ENCODE results near the gene EEF1E1. TPM values are rescaled to one million over a fixed set of nuclear protein-coding genes. Genes with fewer than 3 reads are reported as not detected.

EEF1E1 gene
- polyA plus RNA-seq, 1 donor from 2014 or later = 113 TPM

- H3K9ac ChIP-seq (ENCODE audit: low read length) = no peak overlapping the region
- H3K27me3 ChIP-seq (ENCODE audit: insufficient read depth, low read depth, low read length) = no peaks in the 10 kb centered on the region
- H2AFZ ChIP-seq (ENCODE audit: low read depth, low read length) = no peak overlapping the region
- H4K20me1 ChIP-seq (ENCODE audit: insufficient read depth) = no peaks in the 10 kb centered on the region
- peaks cover 5% of the 10 kb centered on the region for H3K36me3 ChIP-seq (ENCODE audit: insufficient read depth, low read length)
- no peaks in the 10 kb centered on the region for H3K9me2 ChIP-seq (ENCODE audit: insufficient read depth, low read length)
- H3K4me3 ChIP-seq (ENCODE audit: low read length) = no peak overlapping the region
- H3K4me2 ChIP-seq (ENCODE audit: low read length) = no peak overlapping the region
- H3K27ac ChIP-seq (ENCODE audit: low read length) = no peak overlapping the region
- no peaks in the 10 kb centered on the region for H3F3A ChIP-seq (ENCODE audit: insufficient read depth, low read length, poor library complexity, severe bottlenecking)
- TF ChIP-seq POLR2AphosphoS5 (IDR thresholded peaks at IDR 0.05) (no peak), CTCF (IDR thresholded peaks at IDR 0.05; ENCODE audit: poor library complexity, severe bottlenecking) (no peak), EZH2 (IDR thresholded peaks at IDR 0.05; ENCODE audit: borderline replicate concordance, insufficient read depth, low read length, poor library complexity, severe bottlenecking) (no peak), EP300 (conservative IDR thresholded peaks at IDR 0.05; ENCODE audit: poor library complexity, severe bottlenecking) (no peak), TAF1 (IDR thresholded peaks at IDR 0.05; ENCODE audit: low read depth) (no peak), RAD21 (conservative IDR thresholded peaks at IDR 0.05) (no peak), REST (IDR thresholded peaks at IDR 0.05; ENCODE audit: borderline replicate concordance) (no peak), SMC3 (conservative IDR thresholded peaks at IDR 0.05; ENCODE audit: poor library complexity) (no peak), MXI1 (conservative IDR thresholded peaks at IDR 0.05; ENCODE audit: poor library complexity, severe bottlenecking) (no peak)
- no peaks in the 10 kb centered on the region for H3K79me2 ChIP-seq (replicated peaks; ENCODE audit: insufficient read depth, low read length)
- no peaks in the 10 kb centered on the region for H3K9me3 ChIP-seq (ENCODE audit: low read length)
Measured at GRCh38 chr6:8057263-8057662, 45.1 kb downstream of the EEF1E1 start.

GRCh38 chr6:8054276-8054675 lies 48.1 kb downstream of the EEF1E1 start:
- no peaks in the 10 kb centered on the region for H3K9me2 ChIP-seq (ENCODE audit: insufficient read depth, low read length)
- no peak overlapping the region for H3K4me3 ChIP-seq (ENCODE audit: low read length)
- no peaks in the 10 kb centered on the region for H3K27me3 ChIP-seq (ENCODE audit: insufficient read depth, low read depth, low read length)
- H4K20me1 ChIP-seq (ENCODE audit: insufficient read depth) = no peaks in the 10 kb centered on the region
- H2AFZ ChIP-seq (ENCODE audit: low read depth, low read length) = no peak overlapping the region
- H3K79me2 ChIP-seq (replicated peaks; ENCODE audit: insufficient read depth, low read length) = no peaks in the 10 kb centered on the region
- H3K9me3 ChIP-seq (ENCODE audit: low read length) = no peaks in the 10 kb centered on the region
- TF ChIP-seq POLR2AphosphoS5 (IDR thresholded peaks at IDR 0.05) (no peak), REST (IDR thresholded peaks at IDR 0.05; ENCODE audit: borderline replicate concordance) (no peak), EZH2 (IDR thresholded peaks at IDR 0.05; ENCODE audit: borderline replicate concordance, insufficient read depth, low read length, poor library complexity, severe bottlenecking) (no peak), SMC3 (conservative IDR thresholded peaks at IDR 0.05; ENCODE audit: poor library complexity) (no peak), RAD21 (conservative IDR thresholded peaks at IDR 0.05) (no peak)
- no peaks in the 10 kb centered on the region for H3K36me3 ChIP-seq (ENCODE audit: insufficient read depth, low read length)
- H3F3A ChIP-seq (ENCODE audit: insufficient read depth, low read length, poor library complexity, severe bottlenecking) = no peaks in the 10 kb centered on the region
- no peak overlapping the region for H3K9ac ChIP-seq (ENCODE audit: low read length)
- no peak overlapping the region for H3K27ac ChIP-seq (ENCODE audit: low read length)
- H3K4me2 ChIP-seq (ENCODE audit: low read length) = no peak overlapping the region
